Right atrium auricular region (tissue), 2 donors: Measurements from ENCODE around the gene GPHN. TPM values are rescaled to one million over a fixed set of nuclear protein-coding genes. Genes with fewer than 3 reads are reported as not detected.

Experiments
- DNase-seq: peaks from one replicate; pipeline ENCODE4 v3.0.0-alpha.2; 2019; ENCODE audit warnings: low spot score
- H3K27ac ChIP-seq, 2 donors: fragments of 200-600 bp; sonication (generic); 1 replicate in 1 of 2; 2 replicates in 1 of 2; pipeline ENCODE4 v1.5.1; 2016 to 2019
- H3K27me3 ChIP-seq, 2 donors: fragments of 200-600 bp; sonication (generic); one replicate each; pipeline versions ENCODE4 v1.5.1 to v1.6.0; 2017 to 2019
- H3K36me3 ChIP-seq: fragments of 200-600 bp; sonication (generic); one replicate; pipeline ENCODE4 v1.5.1; 2016
- H3K4me1 ChIP-seq, 2 donors: fragments of 200-600 bp; sonication (generic); one replicate each; pipeline versions ENCODE4 v1.5.1 to v1.6.0; 2017 to 2019
- H3K4me3 ChIP-seq, 2 donors: fragments of 200-600 bp; sonication (generic); 1 replicate in 1 of 2; 2 replicates in 1 of 2; pipeline ENCODE4 v1.5.1; 2017 to 2019; ENCODE audit warnings: mild to moderate bottlenecking in 1 of 2, moderate library complexity in 1 of 2
- H3K9me3 ChIP-seq, 2 donors: fragments of 200-600 bp; sonication (generic); one replicate each; pipeline ENCODE4 v1.5.1; 2019
- CTCF ChIP-seq, 2 donors: fragments of 200-600 bp; sonication (generic); IDR thresholded peaks; one replicate each; pipeline ENCODE4 v1.5.1; 2019; ENCODE audit warnings: antibody characterized with exemption in 2 of 2
- total RNA-seq, 2 donors: library from RNA; depleted of rRNA; stranded (reverse); fragments of >200 nt; gene quantifications; one replicate each; pipeline ENCODE4 v1.1.0, GENCODE V29; 2016

GPHN gene
- total RNA-seq, 2 donors from 2014 or later, result 14.9 TPM

- Histone ChIP-seq H3K9me3 (no peaks in the 10 kb centered on the region), H3K27ac (no peak overlapping the region), H3K4me1 (no peaks in the 10 kb centered on the region), H3K27me3 (no peaks in the 10 kb centered on the region), H3K4me3 (no peak overlapping the region), H3K36me3 (no peaks in the 10 kb centered on the region)
- no peak for DNase-seq
- TF ChIP-seq CTCF (IDR thresholded peaks at IDR 0.05), result no peak
Measured at GRCh38 chr14:66782853-66783252, 274.9 kb downstream of the GPHN start.

- Histone ChIP-seq H3K4me3 (no peak overlapping the region), H3K36me3 (no peaks in the 10 kb centered on the region), H3K9me3 (peaks cover 0 to 17% of the 10 kb centered on the region in 2 donors), H3K27me3 (no peaks in the 10 kb centered on the region), H3K4me1 (no peaks in the 10 kb centered on the region), H3K27ac (no peak overlapping the region)
- TF ChIP-seq CTCF (IDR thresholded peaks at IDR 0.05), result no peak
- DNase-seq, result no peak
Measured at GRCh38 chr14:66790101-66790500, 282.2 kb downstream of the GPHN start.

- DNase-seq, result no peak
- Histone ChIP-seq H3K4me3 (no peak overlapping the region), H3K27me3 (no peaks in the 10 kb centered on the region), H3K27ac (no peak overlapping the region), H3K9me3 (peaks cover 0 to 8% of the 10 kb centered on the region in 2 donors), H3K36me3 (no peaks in the 10 kb centered on the region), H3K4me1 (no peaks in the 10 kb centered on the region)
- no peak for TF ChIP-seq CTCF (IDR thresholded peaks at IDR 0.05)
Measured at GRCh38 chr14:66802962-66803361, 295.0 kb downstream of the GPHN start.

- no peaks in the 10 kb centered on the region for H3K36me3 ChIP-seq
- H3K4me1 ChIP-seq, result no peaks in the 10 kb centered on the region
- H3K27ac ChIP-seq, result no peak overlapping the region
- no peaks in the 10 kb centered on the region for H3K27me3 ChIP-seq
- DNase-seq, result no peak
- H3K4me3 ChIP-seq, result no peak overlapping the region
- TF ChIP-seq CTCF (IDR thresholded peaks at IDR 0.05), result no peak
- peaks cover 0 to 8% of the 10 kb centered on the region in 2 donors for H3K9me3 ChIP-seq
Measured at GRCh38 chr14:66804141-66804540, 296.2 kb downstream of the GPHN start.

- no peak for TF ChIP-seq CTCF (IDR thresholded peaks at IDR 0.05)
- no peak overlapping the region for H3K4me3 ChIP-seq
- DNase-seq, result no peak
- peaks cover 14% of the 10 kb centered on the region for H3K36me3 ChIP-seq
- H3K9me3 ChIP-seq, result peaks cover 0 to 20% of the 10 kb centered on the region in 2 donors
- no peaks in the 10 kb centered on the region for H3K27me3 ChIP-seq
- H3K4me1 ChIP-seq, result no peaks in the 10 kb centered on the region
- H3K27ac ChIP-seq, result no peak overlapping the region
Measured at GRCh38 chr14:66813636-66814035, 305.7 kb downstream of the GPHN start.

GRCh38 chr14:66815687-66816086 lies 307.7 kb downstream of the GPHN start:
- TF ChIP-seq CTCF (IDR thresholded peaks at IDR 0.05), result no peak
- no peak overlapping the region for H3K27ac ChIP-seq
- H3K4me3 ChIP-seq, result no peak overlapping the region
- H3K4me1 ChIP-seq, result no peaks in the 10 kb centered on the region
- DNase-seq, result no peak
- peaks cover 14% of the 10 kb centered on the region for H3K36me3 ChIP-seq
- H3K9me3 ChIP-seq, result peaks cover 0 to 20% of the 10 kb centered on the region in 2 donors
- no peaks in the 10 kb centered on the region for H3K27me3 ChIP-seq
